GM21786 (cell line): ENCODE measurements around the gene RAB8B.
"Not testable (repeated sequence)": the region's sequence is repeated elsewhere in the genome, so short reads cannot be mapped to it uniquely, and the experiment has no call there.

ENCODE experiments used
- ATAC-seq: cut with Tn5 transposase; IDR thresholded peaks from one replicate; pipeline ENCODE4 v1.9.1; 2021; ENCODE audit not compliant: unreplicated experiment

Gene RAB8B

DNA sequence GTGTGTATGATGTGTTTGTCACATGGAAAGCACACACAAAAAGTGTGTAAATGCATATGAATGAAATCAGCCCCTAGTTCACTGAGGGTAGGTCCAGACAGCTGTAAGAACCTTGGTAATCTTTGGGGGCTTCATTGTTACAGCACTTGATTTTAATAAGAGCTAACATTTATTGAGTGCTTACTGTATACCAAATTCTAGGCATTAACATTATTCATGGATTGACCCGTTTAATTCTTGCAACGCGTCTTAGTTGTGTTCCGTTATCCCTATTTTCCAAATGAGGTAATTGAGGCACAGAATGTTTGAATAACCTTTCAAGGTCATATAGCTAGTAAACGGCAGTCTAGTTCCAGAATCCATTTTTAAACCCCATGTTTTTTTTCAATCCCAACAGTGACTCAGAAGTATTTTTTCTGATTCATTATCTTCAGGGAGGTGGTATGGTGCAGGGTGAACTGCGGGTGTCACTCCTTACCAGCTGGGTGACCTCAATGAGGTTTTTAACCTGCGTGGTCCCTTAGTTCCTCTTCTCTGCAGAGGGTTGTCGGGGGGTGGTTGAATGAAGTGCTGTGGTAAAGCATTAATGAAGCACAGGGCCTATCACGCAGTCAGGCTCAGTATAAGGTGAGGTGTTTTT is 14.2 kb downstream of the RAB8B start:
- ATAC-seq = peak; percentile 49

DNA sequence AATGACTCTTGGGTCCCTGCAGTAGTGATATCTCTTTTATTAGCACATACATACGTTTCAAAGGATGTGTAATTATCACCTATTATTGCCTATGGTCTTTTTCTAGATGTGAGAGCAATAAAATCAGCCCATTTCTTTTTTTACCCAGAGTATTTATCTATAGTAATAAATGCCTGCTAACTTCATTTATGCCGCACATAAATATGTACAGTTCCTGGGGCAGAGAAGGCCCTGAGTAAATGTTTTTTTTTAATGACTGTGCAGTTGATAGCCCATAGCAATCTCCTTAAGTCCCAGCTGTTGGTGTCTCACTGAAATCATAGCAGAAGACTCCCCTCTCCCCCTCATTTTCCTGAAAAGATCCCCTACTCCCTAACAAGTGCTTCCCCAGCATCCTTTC is 16.7 kb downstream of the RAB8B start:
- ATAC-seq = no peak

DNA sequence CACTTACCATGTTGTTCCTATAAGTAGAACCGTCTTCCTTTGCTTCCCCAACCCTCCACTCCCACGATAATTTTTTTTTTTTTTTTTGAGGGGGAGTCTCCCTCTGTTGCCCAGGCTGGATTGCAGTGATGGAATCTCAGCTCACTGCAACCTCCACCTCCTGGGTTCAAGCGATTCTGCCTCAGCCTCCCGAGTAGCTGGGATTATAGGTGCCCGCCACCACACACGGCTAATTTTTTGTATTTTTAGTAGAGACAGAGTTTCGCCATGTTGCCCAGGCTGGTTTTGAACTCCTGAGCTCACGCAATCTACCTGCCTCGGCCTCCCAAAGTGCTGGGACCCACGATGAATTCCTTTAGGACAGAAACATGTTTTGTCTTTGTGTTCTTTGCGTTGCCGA is 19.4 kb downstream of the RAB8B start:
- not testable (repeated sequence) for ATAC-seq

DNA sequence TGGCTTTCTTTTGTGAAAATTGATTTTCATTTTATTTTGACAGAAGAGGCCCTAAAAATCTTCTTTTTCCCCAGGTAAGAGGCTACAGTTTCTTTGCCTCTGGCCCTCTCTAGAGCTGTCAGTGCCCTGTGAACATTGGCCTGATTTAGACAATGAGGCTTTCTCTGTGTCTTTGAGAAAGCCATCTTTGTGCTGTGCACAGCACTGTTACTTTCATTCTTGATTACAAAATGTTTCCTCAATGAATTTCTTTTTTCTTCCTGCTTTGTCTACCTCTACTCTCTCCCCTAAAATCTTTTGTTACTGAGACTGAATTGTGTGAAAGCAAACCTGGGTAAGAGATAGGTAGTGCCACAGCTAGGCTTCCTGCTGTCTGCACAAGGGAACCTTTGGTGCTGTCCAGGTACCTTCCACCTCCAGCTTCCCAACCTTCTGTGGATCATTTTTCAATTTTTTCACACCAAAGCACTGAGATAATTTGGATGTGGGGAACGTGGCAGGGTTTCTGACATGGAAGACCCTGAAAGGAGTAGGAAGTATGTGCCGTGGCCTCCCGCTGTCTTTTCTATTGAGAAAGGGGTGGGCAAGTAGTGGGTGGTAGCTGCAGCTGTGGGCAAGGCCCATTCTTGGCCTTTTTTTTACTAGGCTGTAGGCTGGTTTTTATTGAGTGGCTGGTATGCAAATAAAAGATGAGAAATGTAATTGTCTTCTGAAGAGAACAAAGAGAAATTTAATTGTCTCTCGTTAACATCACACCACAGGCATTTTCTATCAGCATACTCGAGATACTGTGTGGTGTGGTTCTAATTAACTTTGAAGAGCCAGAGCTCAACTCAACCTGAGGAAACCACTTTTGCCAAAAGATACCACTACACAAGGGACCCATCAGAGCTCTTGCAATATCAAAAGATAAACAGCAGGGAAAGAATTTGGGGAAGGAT is 21.0 kb downstream of the RAB8B start:
- no peak for ATAC-seq

DNA sequence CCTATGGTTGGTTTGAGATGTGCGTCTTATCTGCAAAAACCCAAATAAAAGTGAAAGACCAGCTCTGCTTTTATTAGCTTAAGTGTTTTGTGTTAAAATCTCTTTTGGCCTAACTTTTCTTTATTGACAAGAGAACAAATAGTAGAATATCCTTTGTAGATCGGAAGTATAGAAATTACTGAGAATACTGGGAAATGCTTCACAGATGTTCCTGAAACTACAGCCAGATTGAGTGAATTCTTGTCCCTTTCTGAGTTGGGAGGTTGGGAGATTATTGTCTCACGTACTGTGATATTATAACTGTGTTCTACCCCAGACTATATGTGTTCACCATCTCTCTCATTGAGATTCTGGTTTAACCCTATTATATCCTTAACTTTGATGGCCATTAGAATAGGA is 21.7 kb downstream of the RAB8B start:
- no peak for ATAC-seq

DNA sequence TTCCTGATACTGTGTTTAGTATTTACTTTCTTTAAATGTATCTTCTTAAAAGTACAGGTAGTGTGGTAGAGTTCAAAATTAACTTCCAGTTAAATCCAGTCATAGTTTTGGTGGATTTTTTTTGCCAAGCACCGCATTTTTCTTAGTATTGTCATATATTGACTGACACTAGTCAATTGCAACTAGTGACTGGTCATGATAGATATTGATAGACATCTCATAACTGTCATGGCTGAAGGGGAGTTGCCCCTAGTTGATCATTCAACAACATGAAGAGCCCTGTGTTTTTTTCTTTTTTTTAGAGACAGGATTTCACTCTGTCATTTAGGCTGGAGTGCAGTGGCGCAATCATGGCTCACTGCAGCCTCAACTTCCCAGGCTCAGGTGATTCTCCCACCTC is 22.1 kb downstream of the RAB8B start:
- no peak for ATAC-seq

DNA sequence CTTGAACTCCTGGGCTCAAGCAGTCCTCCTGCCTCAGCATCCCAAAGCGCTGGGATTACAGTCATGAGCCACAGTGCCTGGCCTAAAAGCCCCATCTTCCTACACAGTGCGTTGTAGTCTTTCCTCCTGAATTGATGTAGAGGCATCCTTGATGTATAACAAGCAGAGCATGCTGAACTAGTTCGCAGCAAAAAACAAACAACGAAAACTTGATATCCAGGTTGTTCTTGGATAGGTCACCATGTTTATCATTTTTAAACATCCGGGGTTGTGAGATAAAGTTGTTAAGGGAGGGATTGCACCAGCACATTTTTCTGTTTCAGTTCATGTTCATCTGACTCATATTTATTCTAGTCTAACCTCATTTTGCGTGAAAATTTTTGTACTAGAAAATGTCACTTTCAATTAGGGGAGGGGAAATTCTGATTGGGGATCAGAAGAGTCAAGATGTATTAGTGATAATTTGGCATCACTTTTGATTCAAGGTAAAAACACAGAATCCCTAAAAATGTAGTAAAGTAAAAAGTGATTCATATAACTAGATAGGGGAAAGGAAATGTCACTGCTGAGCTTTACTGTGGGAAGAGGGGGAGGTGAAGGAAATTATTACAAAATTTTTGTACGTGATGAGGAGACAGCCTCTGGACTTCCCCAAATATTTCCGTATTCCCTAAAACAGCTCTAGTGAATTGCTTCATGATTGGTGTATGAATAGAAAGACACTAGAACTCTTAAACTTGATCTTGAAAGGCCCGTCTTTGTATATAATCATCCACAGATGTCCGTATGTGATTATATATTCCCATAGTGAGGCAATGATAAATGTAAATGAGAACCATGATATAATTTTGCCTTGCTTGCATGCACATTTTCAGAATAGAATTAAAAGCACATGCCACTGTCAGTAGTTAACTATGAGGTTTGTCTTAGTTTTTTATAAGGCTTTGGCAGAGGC is 22.9 kb downstream of the RAB8B start:
- no peak for ATAC-seq

DNA sequence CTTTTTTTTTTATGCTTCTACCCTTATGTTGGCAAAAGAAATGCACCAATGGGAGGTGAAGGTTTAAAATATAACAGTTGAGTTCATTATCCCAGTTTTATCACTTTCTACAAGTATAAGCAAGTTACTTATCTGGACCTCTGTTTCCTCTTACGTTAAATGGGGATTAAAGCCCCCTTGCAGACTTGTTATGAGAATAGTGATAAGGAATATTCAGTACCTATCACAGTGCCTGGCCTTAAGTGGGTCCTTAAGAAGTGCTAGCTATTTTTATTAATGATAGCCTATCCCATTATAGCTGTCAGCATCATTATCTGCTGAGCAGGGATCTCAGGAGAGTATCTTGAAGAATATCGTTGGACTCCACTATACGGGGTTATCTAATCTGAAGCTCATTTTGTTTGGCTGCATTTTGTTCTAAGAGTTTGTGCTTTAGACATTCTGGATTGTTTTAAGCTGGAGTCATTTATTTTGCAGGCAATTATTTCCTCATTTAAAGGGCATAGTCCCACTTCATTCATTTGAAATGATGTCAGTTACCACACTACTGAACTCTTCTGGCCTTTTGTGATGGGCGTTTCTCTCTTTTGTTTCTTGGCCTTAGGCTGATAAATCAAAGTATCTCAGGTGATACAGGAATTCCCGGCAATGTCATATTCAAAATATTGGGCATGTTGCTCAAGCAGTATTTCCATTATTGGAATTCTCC is 28.8 kb downstream of the RAB8B start:
- ATAC-seq = no peak

DNA sequence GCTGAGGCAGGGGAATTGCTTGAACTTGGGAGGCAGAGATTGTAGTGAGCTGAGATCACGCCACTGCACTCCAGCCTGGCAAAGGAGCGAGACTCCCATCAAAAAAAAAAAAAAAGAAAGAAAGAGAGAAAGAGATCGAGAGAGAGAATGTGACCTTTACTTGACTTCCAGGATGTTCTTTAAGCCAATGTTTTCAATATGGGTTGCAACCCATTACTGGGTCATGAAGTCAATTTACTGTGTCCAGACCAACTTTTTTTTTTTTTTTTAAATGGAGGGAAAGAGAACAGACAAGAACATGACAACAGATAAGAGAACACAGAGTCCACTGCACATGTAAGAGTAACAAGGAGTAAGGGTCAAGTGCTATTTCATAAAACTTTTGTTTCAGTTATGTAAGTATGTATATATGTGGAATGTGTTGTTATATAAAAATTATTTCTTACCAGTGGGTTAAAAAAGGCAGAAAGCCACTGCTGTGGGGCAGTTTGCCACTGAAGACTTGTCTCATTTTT is 29.8 kb downstream of the RAB8B start:
- no peak for ATAC-seq

DNA sequence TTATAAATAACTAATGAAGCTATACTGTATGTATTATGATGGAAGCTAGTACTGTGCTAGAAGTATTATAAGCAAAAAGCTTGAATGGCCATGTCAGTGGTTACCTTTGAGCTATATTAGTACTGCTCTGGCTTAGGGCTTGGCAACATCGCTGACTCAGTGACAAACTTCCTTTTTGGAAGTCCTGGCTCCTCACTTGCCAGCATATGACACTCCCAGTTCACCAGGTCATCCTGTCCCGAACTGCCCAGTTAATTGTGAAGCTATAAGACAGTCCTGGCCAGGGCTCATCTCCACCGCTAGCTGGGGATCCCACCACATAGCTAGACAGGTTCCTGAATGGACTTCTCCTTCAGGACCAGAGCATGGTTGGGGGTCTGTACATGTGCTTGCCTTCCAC is 31.9 kb downstream of the RAB8B start:
- ATAC-seq = no peak

DNA sequence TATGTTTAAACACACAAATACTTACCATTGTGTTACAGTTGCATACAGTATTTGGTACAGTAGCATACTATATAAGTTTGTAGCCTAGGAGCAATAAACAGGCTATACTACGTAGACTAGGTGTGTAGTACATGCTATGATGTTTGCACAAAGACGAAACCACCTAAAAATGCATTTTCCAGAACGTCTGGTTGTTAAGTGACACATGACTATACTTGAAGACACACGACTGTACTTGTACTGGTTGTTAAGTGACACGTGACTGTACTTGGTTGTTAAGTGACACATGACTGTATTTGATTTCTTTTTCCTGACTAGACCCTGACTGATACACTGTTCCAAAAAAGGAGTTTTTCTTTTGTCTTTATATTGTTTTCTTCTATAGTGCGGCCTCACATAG is 34.1 kb downstream of the RAB8B start:
- ATAC-seq = no peak

DNA sequence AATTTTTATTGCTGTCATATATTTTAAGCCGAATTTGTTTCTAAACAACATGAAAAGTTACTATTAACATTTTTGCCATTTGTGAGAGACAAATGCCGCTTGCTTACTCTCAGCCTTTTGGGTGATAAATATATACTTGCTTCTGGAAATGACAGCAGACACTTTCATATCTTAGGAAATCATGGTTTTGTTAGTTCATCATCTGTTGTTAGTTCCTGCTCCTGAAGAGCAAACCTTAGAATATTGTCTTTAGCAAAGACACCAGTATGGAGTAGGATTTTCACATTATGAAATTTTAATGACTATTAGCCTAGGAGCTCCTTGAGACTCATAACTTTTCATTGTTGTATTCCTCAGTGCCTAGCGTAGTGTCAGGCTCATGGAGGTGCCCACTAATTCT is 36.0 kb downstream of the RAB8B start:
- ATAC-seq = no peak

DNA sequence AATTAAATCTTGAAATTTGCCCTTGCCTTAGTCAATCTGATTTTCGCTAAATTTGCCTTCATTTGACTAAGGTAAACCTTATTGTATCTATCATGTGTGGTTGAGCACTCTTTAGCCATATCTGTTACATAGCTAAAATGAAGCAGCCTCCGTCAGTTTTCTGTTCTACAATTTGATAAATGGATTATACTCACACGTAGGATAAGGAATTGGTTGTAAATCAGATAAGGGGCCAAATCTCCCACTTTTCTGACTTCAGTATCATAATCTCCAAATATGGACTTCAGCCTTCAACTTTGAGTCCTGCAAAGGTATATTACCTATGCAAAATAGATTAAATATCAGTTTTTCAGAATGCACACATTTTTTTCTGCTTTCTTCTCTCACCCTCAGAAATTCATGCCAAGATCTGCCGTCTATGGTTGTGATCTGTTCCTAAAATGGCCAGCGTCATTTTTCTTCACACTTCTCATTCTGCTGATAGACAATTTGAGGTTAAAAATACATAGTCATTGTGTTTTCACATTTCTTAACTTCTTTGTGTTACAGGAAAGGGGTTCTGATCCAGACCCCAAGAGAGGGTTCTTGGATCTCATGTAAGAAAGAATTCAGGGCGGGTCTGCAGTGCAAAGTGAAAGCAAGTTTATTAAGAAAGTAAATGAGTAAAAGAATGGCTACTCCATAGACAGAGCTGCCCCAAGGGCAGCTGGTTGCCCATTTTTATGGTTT is 36.9 kb downstream of the RAB8B start:
- ATAC-seq = no peak

DNA sequence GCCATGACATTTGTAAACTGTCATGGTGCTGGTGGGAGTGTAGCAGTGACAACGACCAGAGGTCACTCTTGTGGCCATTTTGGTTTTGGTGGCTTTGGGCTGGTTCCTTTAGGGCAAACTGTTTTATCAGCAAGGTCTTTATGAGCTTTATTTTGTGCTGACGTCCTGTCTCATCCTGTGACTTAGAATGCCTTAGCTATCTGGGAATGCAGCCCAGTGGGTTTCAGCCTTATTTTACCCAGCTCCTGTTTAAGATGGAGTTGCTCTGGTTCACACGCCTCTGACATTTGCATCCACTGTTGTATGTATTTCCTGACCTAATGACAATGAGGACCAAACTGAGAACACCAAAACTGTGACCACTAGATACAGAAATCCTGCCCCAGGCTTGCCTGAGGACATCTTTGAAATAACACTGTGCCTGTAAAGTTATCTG is 37.6 kb downstream of the RAB8B start:
- ATAC-seq = no peak

DNA sequence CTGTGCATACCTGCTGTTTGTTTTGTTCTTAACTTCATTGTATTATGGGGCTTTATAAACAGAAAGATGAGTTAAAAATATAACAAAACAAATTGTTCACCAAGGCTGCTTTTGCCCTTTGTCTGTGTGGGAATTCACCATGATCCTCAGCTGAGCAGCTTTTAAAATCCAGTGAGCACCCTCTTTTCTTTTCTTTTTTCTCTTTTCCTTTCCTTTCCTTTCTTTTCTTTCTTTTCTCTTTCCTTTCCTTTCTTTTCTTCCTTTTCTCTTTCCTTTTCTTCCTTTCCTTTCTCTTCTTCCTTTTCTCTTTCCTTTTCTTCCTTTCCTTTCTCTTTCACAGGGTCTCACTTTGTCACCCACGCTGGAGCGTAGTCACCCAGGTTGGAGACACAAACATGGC is 38.3 kb downstream of the RAB8B start:
- ATAC-seq = no peak

DNA sequence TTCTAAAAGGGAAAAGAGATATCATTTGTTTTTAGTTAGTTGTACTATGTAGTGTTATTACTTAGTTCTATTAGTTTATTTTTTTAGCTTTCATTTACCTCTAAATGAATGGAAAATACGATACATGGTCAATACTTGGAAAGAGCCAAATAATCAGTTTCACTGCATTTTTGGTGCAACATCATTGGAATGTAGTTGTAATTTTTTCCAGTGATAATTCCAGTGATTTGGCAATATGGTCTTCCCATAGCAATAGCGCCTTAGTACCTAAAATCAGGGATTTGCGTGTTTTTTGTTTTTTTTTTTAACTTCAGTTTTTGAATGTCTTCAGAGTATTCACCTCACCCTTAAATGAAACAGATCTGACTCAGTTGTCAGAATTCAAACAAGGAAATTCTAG is 41.8 kb downstream of the RAB8B start:
- no peak for ATAC-seq

DNA sequence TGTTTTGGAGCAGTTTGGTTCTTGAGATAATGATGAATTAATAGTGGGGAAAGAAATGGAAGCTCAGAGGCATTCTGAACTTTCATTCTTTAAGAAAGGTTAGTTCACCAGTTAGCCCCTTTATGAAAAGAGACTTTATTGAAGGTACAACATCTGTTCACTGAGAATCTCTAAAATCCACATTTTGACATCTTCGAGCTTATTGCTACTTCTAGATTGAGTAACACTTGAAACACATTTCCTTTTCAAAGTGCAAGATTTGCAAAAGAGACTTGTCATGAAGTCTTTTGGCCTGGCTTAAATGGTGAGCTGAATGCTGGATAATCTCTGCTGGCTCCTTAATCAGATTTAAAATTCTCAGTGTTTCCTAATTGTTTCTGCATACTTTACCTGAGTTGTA is 42.3 kb downstream of the RAB8B start:
- no peak for ATAC-seq

DNA sequence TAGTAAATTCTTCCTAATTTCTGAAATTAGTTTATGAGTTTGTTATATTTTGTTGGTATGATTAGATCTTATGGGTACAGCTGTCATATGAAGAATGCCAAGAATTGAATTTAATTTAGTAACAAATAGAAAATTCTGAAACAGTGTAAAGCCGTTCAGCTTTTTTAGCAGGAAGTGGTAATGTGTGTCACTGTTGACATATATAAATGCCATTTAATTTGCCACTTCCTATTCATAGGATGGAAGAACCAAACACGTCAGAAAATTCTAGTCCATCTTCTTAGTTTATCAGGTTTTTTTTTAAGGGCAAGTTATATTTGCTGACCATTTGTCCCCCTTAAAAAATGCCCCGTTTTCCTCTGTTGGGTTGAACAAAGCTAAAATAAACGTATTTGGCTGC is 43.0 kb downstream of the RAB8B start:
- ATAC-seq = no peak

DNA sequence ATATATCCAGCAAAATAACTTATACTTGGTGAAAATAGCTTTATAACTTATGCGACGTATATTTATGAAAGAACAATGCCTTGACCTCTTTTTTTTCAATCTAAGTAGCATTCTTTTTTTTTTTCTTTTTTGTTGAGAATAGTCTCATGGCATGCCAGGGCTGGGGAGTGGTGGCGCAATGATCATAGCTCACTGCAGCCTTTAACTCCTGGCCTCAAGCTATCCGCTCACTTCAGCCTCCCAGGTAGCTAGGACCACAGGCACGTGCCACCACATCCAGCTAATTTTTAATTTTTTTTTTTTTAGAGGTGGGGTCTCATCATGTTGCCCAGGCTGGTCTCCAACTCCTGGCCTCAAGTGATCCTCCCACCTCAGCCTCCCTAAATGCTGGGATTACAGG is 43.5 kb downstream of the RAB8B start:
- ATAC-seq = no peak
